GM23338 (cell line): ENCODE measurements around the gene ATAD3B. TPM values are rescaled to one million over a fixed set of nuclear protein-coding genes. Genes with fewer than 3 reads are reported as not detected.
A peak's percentile ranks its signal among the peaks of the same experiment; 100 is the strongest.

Experiments
- ATAC-seq: fragments of 200-7000 bp; cut with Tn5 transposase; 3 replicates; pipeline ENCODE4 v1.9.1; 2020
- DNase-seq: peaks from one replicate; pipeline ENCODE4 v3.0.0-alpha.2; 2015; ENCODE audit warnings: low spot score
- H2AFZ ChIP-seq: fragments of 200-600 bp; sonication (generic); 2 replicates; pipeline ENCODE4 v1.8.0; 2016; ENCODE audit warnings: antibody characterized with exemption, mild to moderate bottlenecking, moderate library complexity
- H3F3A ChIP-seq: fragments of 200-600 bp; sonication (generic); replicated peaks from 2 replicates; pipeline ENCODE4 v1.8.0; 2017; ENCODE audit warnings: antibody characterized with exemption, mixed run types, low read depth
- H3K27ac ChIP-seq: fragments of 200-600 bp; sonication (generic); 2 replicates; pipeline ENCODE4 v1.6.1; 2016; ENCODE audit warnings: low read depth
- H3K27me3 ChIP-seq: fragments of 200-600 bp; sonication (generic); 2 replicates; pipeline ENCODE4 v1.8.0; 2016; ENCODE audit warnings: mild to moderate bottlenecking, mixed run types, moderate library complexity; ENCODE audit not compliant: insufficient read depth
- H3K36me3 ChIP-seq: fragments of 200-600 bp; sonication (generic); 2 replicates; pipeline ENCODE4 v1.8.0; 2016; ENCODE audit warnings: mild to moderate bottlenecking; ENCODE audit not compliant: insufficient read depth
- H3K4me1 ChIP-seq: fragments of 200-600 bp; sonication (generic); 2 replicates; pipeline ENCODE4 v1.8.0; 2016; ENCODE audit warnings: mild to moderate bottlenecking, moderate library complexity; ENCODE audit not compliant: insufficient read depth
- H3K4me2 ChIP-seq: fragments of 200-600 bp; sonication (generic); 2 replicates; pipeline ENCODE4 v1.7.1; 2017; ENCODE audit warnings: mixed run types
- H3K4me3 ChIP-seq: fragments of 200-600 bp; sonication (generic); 2 replicates; pipeline ENCODE4 v1.6.1; 2016; ENCODE audit warnings: mixed run types
- H3K79me2 ChIP-seq: fragments of 200-600 bp; sonication (generic); replicated peaks from 2 replicates; pipeline ENCODE4 v1.8.0; 2017; ENCODE audit warnings: mild to moderate bottlenecking; ENCODE audit not compliant: insufficient read depth
- H3K9me2 ChIP-seq: fragments of 200-600 bp; sonication (generic); 2 replicates; pipeline ENCODE4 v1.8.0; 2017; ENCODE audit not compliant: insufficient read depth
- H4K20me1 ChIP-seq: fragments of 200-600 bp; sonication (generic); replicated peaks from 2 replicates; pipeline ENCODE4 v1.8.0; 2017; ENCODE audit warnings: mild to moderate bottlenecking; ENCODE audit not compliant: insufficient read depth
- H3K27ac Mint-ChIP-seq: 2 replicates; pipeline ENCODE4 v1.8.0; 2020; ENCODE audit warnings: inconsistent platforms, mild to moderate bottlenecking, moderate library complexity, mixed read lengths
- H3K27me3 Mint-ChIP-seq: 3 replicates; pipeline ENCODE4 v1.8.0; 2022; ENCODE audit warnings: low read depth, mild to moderate bottlenecking, moderate library complexity, mixed read lengths, inconsistent platforms; ENCODE audit not compliant: insufficient read depth, poor library complexity
- H3K36me3 Mint-ChIP-seq: 3 replicates; pipeline ENCODE4 v1.8.0; 2021; ENCODE audit warnings: low read depth, mild to moderate bottlenecking, inconsistent platforms, moderate library complexity, mixed read lengths
- H3K4me1 Mint-ChIP-seq: 3 replicates; pipeline ENCODE4 v1.8.0; 2020; ENCODE audit warnings: mild to moderate bottlenecking, inconsistent platforms, mixed read lengths
- H3K4me3 Mint-ChIP-seq: 3 replicates; pipeline ENCODE4 v1.8.0; 2021; ENCODE audit warnings: moderate library complexity, mild to moderate bottlenecking, inconsistent platforms, mixed read lengths
- H3K9me3 Mint-ChIP-seq: 3 replicates; pipeline ENCODE4 v1.8.0; 2020; ENCODE audit warnings: moderate library complexity, mild to moderate bottlenecking, inconsistent platforms, mixed read lengths
- CREB1 ChIP-seq: fragments of 250-450 bp; sonication (Bioruptor Pico); IDR thresholded peaks from 2 replicates; pipeline ENCODE4 v1.5.0; 2020; ENCODE audit warnings: low read depth, mild to moderate bottlenecking, moderate library complexity
- ETS1 ChIP-seq: IDR thresholded peaks from 2 replicates; pipeline ENCODE4 v1.6.1; 2016; ENCODE audit warnings: antibody characterized with exemption
- EZH2 ChIP-seq: fragments of 200-600 bp; sonication (generic); IDR thresholded peaks from one replicate; pipeline ENCODE4 v1.8.0; 2017; ENCODE audit warnings: antibody characterized with exemption, mild to moderate bottlenecking, low read depth; ENCODE audit not compliant: unreplicated experiment
- EZH2phosphoT487 ChIP-seq: fragments of 200-600 bp; sonication (generic); IDR thresholded peaks from one replicate; pipeline ENCODE4 v1.8.1; 2018; ENCODE audit warnings: antibody characterized with exemption; ENCODE audit not compliant: unreplicated experiment
- NANOG ChIP-seq: IDR thresholded peaks from 2 replicates; pipeline ENCODE4 v1.6.1; 2016; ENCODE audit warnings: antibody characterized with exemption, borderline replicate concordance
- REST ChIP-seq: IDR thresholded peaks from one replicate; pipeline ENCODE4 v1.6.1; 2018; ENCODE audit warnings: antibody characterized with exemption; ENCODE audit not compliant: unreplicated experiment
- ZNF114 ChIP-seq: fragments of 250-450 bp; sonication (Bioruptor Pico); IDR thresholded peaks from 2 replicates; pipeline ENCODE4 v1.5.0; 2020; ENCODE audit warnings: mild to moderate bottlenecking, moderate library complexity
- ZNF331 ChIP-seq: fragments of 250-450 bp; sonication (Bioruptor Pico); IDR thresholded peaks from 2 replicates; pipeline ENCODE4 v1.5.0; 2020; ENCODE audit warnings: low read depth, mild to moderate bottlenecking, moderate library complexity
- ZNF462 ChIP-seq: fragments of 250-450 bp; sonication (Bioruptor Pico); IDR thresholded peaks from 2 replicates; pipeline ENCODE4 v1.5.0; 2020; ENCODE audit warnings: mild to moderate bottlenecking, moderate library complexity
- polyA plus RNA-seq: library from polyadenylated mRNA; unstranded; fragments of >200 nt; fragmentation: Nextera tagmentation; extraction: Ambion mirVana; gene quantifications from 2 replicates; pipeline ENCODE4 v1.2.1, GENCODE V29; 2016
- total RNA-seq: library from RNA; depleted of rRNA; stranded (reverse); fragments of >200 nt; shearing (Covaris generic); gene quantifications from 2 replicates; pipeline ENCODE4 v1.2.3, GENCODE V29; 2014

ATAD3B gene
- total and polyA plus RNA-seq, 2 experiments from 2014 or later: 37.8 to 63.4 TPM

DNA sequence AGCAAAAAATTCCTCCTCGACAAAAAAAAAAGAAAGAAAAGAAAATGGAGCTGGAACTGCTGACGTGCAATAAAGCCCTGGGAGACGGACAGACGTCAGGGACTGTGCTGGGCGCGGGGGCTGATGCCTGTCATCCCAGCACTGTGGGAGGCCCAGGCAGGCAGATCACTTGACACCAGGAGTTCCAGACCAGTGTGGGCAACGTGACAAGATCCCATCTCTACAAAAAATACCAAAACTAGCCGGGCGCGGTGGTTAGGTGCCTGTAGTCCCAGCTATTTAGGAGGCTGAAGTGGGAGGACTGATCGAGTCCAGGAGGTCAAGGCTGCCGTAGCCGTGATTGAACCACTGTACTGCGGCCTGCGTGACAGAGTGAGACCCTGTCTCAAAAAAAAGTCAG, 46.9 kb upstream of the ATAD3B start (continued):
- TF ChIP-seq REST: no peak
- no peak for TF ChIP-seq ZNF331 (CRISPR knock-in tag)

DNA sequence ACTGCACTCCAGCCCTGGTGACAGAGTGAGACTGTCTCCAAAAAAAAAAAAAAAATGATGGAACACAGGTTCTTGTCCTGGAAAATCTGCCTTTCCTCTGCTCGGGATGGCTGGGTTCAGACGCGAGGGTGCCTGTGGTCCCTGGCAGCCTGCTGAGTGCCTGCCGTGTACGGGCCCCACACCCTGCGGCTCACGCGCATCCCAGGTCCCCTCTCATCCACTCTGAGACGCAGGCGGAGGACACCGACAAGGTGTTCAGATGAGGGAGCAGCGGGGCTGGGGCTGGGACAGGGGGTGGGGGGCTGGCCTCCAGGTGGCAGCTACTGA, 46.2 kb upstream of the ATAD3B start:
- H3F3A ChIP-seq: peaks cover 30% of the 10 kb centered on the region
- H3K36me3 ChIP-seq: no peaks in the 10 kb centered on the region
- no peak overlapping the region for H3K4me2 ChIP-seq
- no peaks in the 10 kb centered on the region for H4K20me1 ChIP-seq
- Mint-ChIP-seq H3K4me3 (no peak overlapping the region; the same call in 2 of the 3 replicates), H3K27me3 (peaks cover 25% of the 10 kb centered on the region), H3K9me3 (peaks cover 10% of the 10 kb centered on the region), H3K4me1 (peaks cover 38% of the 10 kb centered on the region), H3K36me3 (peaks cover 4% of the 10 kb centered on the region; the same call in 2 of the 3 replicates), H3K27ac (no peak overlapping the region)
- peaks cover 37% of the 10 kb centered on the region for H3K4me1 ChIP-seq
- peak overlapping the region; percentile 46; the same call in 1 of the 2 replicates for H3K4me3 ChIP-seq
- no peaks in the 10 kb centered on the region for H3K9me2 ChIP-seq
- H3K27me3 ChIP-seq: no peaks in the 10 kb centered on the region
- TF ChIP-seq ETS1 (no peak), CREB1 (CRISPR knock-in tag) (no peak), EZH2phosphoT487 (no peak), NANOG (no peak), EZH2 (no peak), ZNF462 (CRISPR knock-in tag) (no peak), ZNF114 (CRISPR knock-in tag) (no peak)
- H3K79me2 ChIP-seq: no peaks in the 10 kb centered on the region
- ATAC-seq (no peak; the same call in 2 of the 3 replicates), DNase-seq (no peak)
- 0 out of 2 replicates have a peak overlapping the region, but pooled peaks have one; percentile 32 for H3K27ac ChIP-seq
- no peak overlapping the region for H2AFZ ChIP-seq
